Measurements from ENCODE around the gene TRANK1. TPM values are rescaled to one million over a fixed set of nuclear protein-coding genes. Genes with fewer than 3 reads are reported as not detected.
"Not testable (repeated sequence)": the region's sequence is repeated elsewhere in the genome, so short reads cannot be mapped to it uniquely, and the experiment has no call there.

TRANK1 gene
- polyA plus RNA-seq, 1 experiment = 22.4 TPM

GRCh38 chr3:36964817-36965216, 20.0 kb upstream of the TRANK1 start:
- no peak for TF ChIP-seq CTCF (IDR thresholded peaks at IDR 0.05; ENCODE audit: low read depth, low read length)
- Histone ChIP-seq H3K27ac (ENCODE audit: low read depth, low read length) (no peak overlapping the region), H3K27me3 (ENCODE audit: control insufficient read depth, insufficient read depth, low read length) (no peaks in the 10 kb centered on the region), H3K9me3 (ENCODE audit: control insufficient read depth, insufficient read depth, low read length) (no peaks in the 10 kb centered on the region), H3K4me3 (ENCODE audit: low read depth, low read length) (no peak overlapping the region)
- ChIA-PET CTCF (interaction anchor here (0.6 kb wide), 1 partner anchor 96 kb away, joined by 4 read pairs; no protein-coding TSS in a partner anchor), POLR2A (no interaction called here)
- DNase-seq (ENCODE audit: low read depth, low spot score) = no peak

- POLR2A ChIA-PET = no interaction called here
- CTCF ChIA-PET = interaction anchor here (0.6 kb wide), 1 partner anchor 96 kb away, joined by 4 read pairs; no protein-coding TSS in a partner anchor
- no peaks in the 10 kb centered on the region for H3K27me3 ChIP-seq (ENCODE audit: control insufficient read depth, insufficient read depth, low read length)
- no peak overlapping the region for H3K27ac ChIP-seq (ENCODE audit: low read depth, low read length)
- no peak for TF ChIP-seq CTCF (IDR thresholded peaks at IDR 0.05; ENCODE audit: low read depth, low read length)
- DNase-seq (ENCODE audit: low read depth, low spot score) = no peak
- H3K9me3 ChIP-seq (ENCODE audit: control insufficient read depth, insufficient read depth, low read length) = no peaks in the 10 kb centered on the region
- no peak overlapping the region for H3K4me3 ChIP-seq (ENCODE audit: low read depth, low read length)
Measured at GRCh38 chr3:36964331-36964730, 19.5 kb upstream of the TRANK1 start.

GRCh38 chr3:36963008-36963407, 18.2 kb upstream of the TRANK1 start:
- H3K9me3 ChIP-seq (ENCODE audit: control insufficient read depth, insufficient read depth, low read length); DNase-seq (ENCODE audit: low read depth, low spot score); H3K27ac ChIP-seq (ENCODE audit: low read depth, low read length); POLR2A ChIA-PET; H3K27me3 ChIP-seq (ENCODE audit: control insufficient read depth, insufficient read depth, low read length); H3K4me3 ChIP-seq (ENCODE audit: low read depth, low read length): not testable (repeated sequence)
- CTCF ChIA-PET = interaction anchor here (0.7 kb wide), 1 partner anchor 10 kb away, joined by 3 read pairs; no protein-coding TSS in a partner anchor

GRCh38 chr3:36960502-36960901, 15.6 kb upstream of the TRANK1 start:
- ChIA-PET CTCF (interaction anchor here (0.6 to 4.9 kb wide), 7 partner anchors 11 to 231 kb away, joined by 3 to 58 read pairs (median 26); no protein-coding TSS in a partner anchor), POLR2A (no interaction called here)
- Histone ChIP-seq H3K9me3 (ENCODE audit: control insufficient read depth, insufficient read depth, low read length) (no peaks in the 10 kb centered on the region), H3K4me3 (ENCODE audit: low read depth, low read length) (no peak overlapping the region), H3K27ac (ENCODE audit: low read depth, low read length) (no peak overlapping the region), H3K27me3 (ENCODE audit: control insufficient read depth, insufficient read depth, low read length) (no peaks in the 10 kb centered on the region)
- no peak for TF ChIP-seq CTCF (IDR thresholded peaks at IDR 0.05; ENCODE audit: low read depth, low read length)
- DNase-seq (ENCODE audit: low read depth, low spot score) = no peak

- peaks cover 2% of the 10 kb centered on the region for H3K27me3 ChIP-seq (ENCODE audit: control insufficient read depth, insufficient read depth, low read length)
- no peak for DNase-seq (ENCODE audit: low read depth, low spot score)
- no peaks in the 10 kb centered on the region for H3K9me3 ChIP-seq (ENCODE audit: control insufficient read depth, insufficient read depth, low read length)
- no peak overlapping the region for H3K4me3 ChIP-seq (ENCODE audit: low read depth, low read length)
- ChIA-PET POLR2A (no interaction called here), CTCF (interaction anchor here (0.6 to 4.9 kb wide), 20 partner anchors 12 to 1774 kb away, joined by 3 to 58 read pairs (median 7); partner anchors contain the start of genes EPM2AIP1, MLH1 and TRANK1)
- H3K27ac ChIP-seq (ENCODE audit: low read depth, low read length) = no peak overlapping the region
- TF ChIP-seq CTCF (IDR thresholded peaks at IDR 0.05; ENCODE audit: low read depth, low read length) = no peak
Measured at GRCh38 chr3:36959821-36960220, 15.0 kb upstream of the TRANK1 start.

All from AG04450 (cell line).